ENCODE measurements around the gene MTARC2. TPM values are rescaled to one million over a fixed set of nuclear protein-coding genes. Genes with fewer than 3 reads are reported as not detected.

MTARC2 gene
- total and polyA plus RNA-seq, 2 of the 13 experiments (the other 11 are each of a cell fraction or from before 2014, with no cell fraction given): 8.5 to 10.1 TPM

DNA sequence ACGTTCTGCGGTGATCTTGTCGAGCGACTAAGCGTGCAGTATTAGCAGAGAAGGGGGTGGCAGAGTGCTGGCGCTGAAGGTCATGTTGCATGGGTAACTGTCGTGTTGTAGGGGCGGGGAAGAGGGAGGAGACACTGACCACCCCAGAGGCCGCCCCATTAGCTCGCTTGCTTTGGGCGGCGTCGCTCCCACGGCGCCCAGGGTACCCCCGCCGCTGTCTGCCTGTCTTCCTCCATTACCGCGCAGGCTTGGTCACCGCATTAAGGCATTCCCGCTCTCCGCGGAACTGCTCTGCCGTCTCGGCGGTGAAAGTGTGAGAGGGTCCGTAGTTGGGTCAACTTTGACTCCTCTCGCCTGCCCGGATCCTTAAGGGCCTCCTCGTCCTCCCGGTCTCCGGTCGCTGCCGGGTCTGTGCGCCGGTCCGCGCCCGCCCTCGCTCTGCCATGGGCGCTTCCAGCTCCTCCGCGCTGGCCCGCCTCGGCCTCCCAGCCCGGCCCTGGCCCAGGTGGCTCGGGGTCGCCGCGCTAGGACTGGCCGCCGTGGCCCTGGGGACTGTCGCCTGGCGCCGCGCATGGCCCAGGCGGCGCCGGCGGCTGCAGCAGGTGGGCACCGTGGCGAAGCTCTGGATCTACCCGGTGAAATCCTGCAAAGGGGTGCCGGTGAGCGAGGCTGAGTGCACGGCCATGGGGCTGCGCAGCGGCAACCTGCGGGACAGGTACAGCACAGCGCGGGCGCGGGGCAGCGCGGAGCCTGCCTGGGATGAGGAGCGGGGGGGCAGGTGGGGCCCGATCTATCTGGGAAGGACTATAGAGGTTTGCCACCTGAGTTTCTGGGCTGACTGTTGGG is at the start of gene MTARC2 (continued):
- TF ChIP-seq, protein P1, sequence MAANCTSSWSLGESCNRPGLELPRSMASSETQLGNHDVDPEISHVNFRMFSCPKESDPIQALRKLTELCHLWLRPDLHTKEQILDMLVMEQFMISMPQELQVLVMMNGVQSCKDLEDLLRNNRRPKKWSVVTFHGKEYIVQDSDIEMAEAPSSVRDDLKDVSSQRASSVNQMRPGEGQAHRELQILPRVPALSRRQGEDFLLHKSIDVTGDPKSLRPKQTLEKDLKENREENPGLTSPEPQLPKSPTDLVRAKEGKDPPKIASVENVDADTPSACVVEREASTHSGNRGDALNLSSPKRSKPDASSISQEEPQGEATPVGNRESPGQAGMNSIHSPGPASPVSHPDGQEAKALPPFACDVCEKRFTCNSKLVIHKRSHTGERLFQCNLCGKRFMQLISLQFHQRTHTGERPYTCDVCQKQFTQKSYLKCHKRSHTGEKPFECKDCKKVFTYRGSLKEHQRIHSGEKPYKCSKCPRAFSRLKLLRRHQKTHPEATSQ (CRISPR knock-in tag; IDR thresholded peaks at IDR 0.05; ENCODE audit: borderline replicate concordance): 0 out of 2 replicates have a peak, but pooled peaks have one; percentile 35
- no peak; the same call in 1 of the 2 replicates for TF ChIP-seq NFYB (CRISPR knock-in tag; IDR thresholded peaks at IDR 0.05)
- TF ChIP-seq, protein P2, sequence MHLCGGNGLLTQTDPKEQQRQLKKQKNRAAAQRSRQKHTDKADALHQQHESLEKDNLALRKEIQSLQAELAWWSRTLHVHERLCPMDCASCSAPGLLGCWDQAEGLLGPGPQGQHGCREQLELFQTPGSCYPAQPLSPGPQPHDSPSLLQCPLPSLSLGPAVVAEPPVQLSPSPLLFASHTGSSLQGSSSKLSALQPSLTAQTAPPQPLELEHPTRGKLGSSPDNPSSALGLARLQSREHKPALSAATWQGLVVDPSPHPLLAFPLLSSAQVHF (CRISPR knock-in tag; IDR thresholded peaks at IDR 0.05): peak; percentile 66; the same call in 1 of the 2 replicates
- no peak for TF ChIP-seq EED (CRISPR knock-in tag; IDR thresholded peaks at IDR 0.05)
- peak; percentile 71; the same call in 1 of the 2 replicates for TF ChIP-seq KMT2B (CRISPR knock-in tag; IDR thresholded peaks at IDR 0.05)
- TF ChIP-seq ETV5 (CRISPR knock-in tag; IDR thresholded peaks at IDR 0.05; ENCODE audit: borderline replicate concordance): peak; percentile 33; the same call in 1 of the 2 replicates
- TF ChIP-seq, protein P3, sequence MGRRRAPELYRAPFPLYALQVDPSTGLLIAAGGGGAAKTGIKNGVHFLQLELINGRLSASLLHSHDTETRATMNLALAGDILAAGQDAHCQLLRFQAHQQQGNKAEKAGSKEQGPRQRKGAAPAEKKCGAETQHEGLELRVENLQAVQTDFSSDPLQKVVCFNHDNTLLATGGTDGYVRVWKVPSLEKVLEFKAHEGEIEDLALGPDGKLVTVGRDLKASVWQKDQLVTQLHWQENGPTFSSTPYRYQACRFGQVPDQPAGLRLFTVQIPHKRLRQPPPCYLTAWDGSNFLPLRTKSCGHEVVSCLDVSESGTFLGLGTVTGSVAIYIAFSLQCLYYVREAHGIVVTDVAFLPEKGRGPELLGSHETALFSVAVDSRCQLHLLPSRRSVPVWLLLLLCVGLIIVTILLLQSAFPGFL (CRISPR knock-in tag; IDR thresholded peaks at IDR 0.05): no peak
- TF ChIP-seq, protein P4, sequence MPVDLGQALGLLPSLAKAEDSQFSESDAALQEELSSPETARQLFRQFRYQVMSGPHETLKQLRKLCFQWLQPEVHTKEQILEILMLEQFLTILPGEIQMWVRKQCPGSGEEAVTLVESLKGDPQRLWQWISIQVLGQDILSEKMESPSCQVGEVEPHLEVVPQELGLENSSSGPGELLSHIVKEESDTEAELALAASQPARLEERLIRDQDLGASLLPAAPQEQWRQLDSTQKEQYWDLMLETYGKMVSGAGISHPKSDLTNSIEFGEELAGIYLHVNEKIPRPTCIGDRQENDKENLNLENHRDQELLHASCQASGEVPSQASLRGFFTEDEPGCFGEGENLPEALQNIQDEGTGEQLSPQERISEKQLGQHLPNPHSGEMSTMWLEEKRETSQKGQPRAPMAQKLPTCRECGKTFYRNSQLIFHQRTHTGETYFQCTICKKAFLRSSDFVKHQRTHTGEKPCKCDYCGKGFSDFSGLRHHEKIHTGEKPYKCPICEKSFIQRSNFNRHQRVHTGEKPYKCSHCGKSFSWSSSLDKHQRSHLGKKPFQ (CRISPR knock-in tag; IDR thresholded peaks at IDR 0.05; ENCODE audit: insufficient replicate concordance): no peak
- no peak for TF ChIP-seq HMGA1 (CRISPR knock-in tag; conservative IDR thresholded peaks at IDR 0.05)
- TF ChIP-seq CBX5 (CRISPR knock-in tag; IDR thresholded peaks at IDR 0.05; ENCODE audit: borderline replicate concordance): peak; percentile 42; the same call in 1 of the 2 replicates
- no peak for TF ChIP-seq ZFP62 (CRISPR knock-in tag; IDR thresholded peaks at IDR 0.05)
- TF ChIP-seq SOX13 (IDR thresholded peaks at IDR 0.05): no peak
- TF ChIP-seq SOX13 (CRISPR knock-in tag; conservative IDR thresholded peaks at IDR 0.05 in 1 of 2, IDR thresholded peaks at IDR 0.05 in 1 of 2): peak in 1 of 2 experiments; percentile 36; a peak in 2 of 4 replicates
- TF ChIP-seq TAF1 (CRISPR knock-in tag; IDR thresholded peaks at IDR 0.05): peak; percentile 89
- no peak for TF ChIP-seq ATM (IDR thresholded peaks at IDR 0.05; ENCODE audit: borderline replicate concordance)
- TF ChIP-seq, protein P5, sequence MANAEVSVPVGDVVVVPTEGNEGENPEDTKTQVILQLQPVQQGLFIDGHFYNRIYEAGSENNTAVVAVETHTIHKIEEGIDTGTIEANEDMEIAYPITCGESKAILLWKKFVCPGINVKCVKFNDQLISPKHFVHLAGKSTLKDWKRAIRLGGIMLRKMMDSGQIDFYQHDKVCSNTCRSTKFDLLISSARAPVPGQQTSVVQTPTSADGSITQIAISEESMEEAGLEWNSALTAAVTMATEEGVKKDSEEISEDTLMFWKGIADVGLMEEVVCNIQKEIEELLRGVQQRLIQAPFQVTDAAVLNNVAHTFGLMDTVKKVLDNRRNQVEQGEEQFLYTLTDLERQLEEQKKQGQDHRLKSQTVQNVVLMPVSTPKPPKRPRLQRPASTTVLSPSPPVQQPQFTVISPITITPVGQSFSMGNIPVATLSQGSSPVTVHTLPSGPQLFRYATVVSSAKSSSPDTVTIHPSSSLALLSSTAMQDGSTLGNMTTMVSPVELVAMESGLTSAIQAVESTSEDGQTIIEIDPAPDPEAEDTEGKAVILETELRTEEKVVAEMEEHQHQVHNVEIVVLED (CRISPR knock-in tag; IDR thresholded peaks at IDR 0.05; ENCODE audit: borderline replicate concordance): peak; percentile 56; the same call in 1 of the 2 replicates
- no peak for TF ChIP-seq ONECUT2 (CRISPR knock-in tag; IDR thresholded peaks at IDR 0.05)
- no peak for TF ChIP-seq ZNF235 (CRISPR knock-in tag; IDR thresholded peaks at IDR 0.05; ENCODE audit: borderline replicate concordance)
- peak; percentile 75 for TF ChIP-seq KMT2A (CRISPR knock-in tag; IDR thresholded peaks at IDR 0.05)
- TF ChIP-seq HNF4G (IDR thresholded peaks at IDR 0.05; ENCODE audit: borderline replicate concordance, low read depth, low read length): peak; percentile 41; the same call in 1 of the 2 replicates
- no peak; the same call in 1 of the 2 replicates for TF ChIP-seq HNF4G (CRISPR knock-in tag; IDR thresholded peaks at IDR 0.05; ENCODE audit: borderline replicate concordance, low read depth)
- no peak for TF ChIP-seq SIN3B (IDR thresholded peaks at IDR 0.05; ENCODE audit: low read length)

Data from HepG2 (cell line).